Cerebellar nuclear complex (tissue), 1 donor: ENCODE data around the gene RNU4-1.
"Not testable (repeated sequence)": the region's sequence is repeated elsewhere in the genome, so short reads cannot be mapped to it uniquely, and the experiment has no call there.

Source experiments
- DNase-seq, 2 experiments: peaks; one replicate each; lab custom pipeline; 2025; lab: John Stamatoyannopoulos, UW

RNU4-1 gene

DNA sequence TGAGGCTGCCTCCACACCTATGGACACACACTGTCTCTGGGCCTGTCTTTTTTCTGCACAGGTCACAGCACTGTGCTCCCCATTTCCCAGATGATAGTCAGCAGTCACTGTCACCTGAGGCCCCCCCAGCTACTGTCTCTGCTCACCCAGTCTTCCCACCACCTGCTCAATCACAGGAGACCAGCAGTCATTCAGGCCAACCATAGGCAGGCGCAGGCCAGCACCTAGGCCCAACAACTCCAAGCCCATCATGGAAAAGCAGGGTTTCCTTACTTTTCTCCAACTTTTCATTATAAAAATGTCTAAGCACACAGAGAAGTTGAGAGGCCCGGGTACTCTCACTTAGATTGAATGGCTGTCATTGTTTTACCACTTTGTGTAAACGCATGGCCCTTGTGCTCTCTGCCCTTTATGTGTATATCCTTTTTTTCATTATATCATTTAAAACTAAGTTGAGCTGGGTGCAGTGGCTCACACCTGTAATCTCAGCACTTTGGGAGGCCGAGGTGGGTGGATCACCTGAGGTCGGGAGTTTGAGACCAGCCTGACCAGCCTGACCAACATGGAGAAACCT lies 34.6 kb downstream of the RNU4-1 start:
- no peak for DNase-seq

DNA sequence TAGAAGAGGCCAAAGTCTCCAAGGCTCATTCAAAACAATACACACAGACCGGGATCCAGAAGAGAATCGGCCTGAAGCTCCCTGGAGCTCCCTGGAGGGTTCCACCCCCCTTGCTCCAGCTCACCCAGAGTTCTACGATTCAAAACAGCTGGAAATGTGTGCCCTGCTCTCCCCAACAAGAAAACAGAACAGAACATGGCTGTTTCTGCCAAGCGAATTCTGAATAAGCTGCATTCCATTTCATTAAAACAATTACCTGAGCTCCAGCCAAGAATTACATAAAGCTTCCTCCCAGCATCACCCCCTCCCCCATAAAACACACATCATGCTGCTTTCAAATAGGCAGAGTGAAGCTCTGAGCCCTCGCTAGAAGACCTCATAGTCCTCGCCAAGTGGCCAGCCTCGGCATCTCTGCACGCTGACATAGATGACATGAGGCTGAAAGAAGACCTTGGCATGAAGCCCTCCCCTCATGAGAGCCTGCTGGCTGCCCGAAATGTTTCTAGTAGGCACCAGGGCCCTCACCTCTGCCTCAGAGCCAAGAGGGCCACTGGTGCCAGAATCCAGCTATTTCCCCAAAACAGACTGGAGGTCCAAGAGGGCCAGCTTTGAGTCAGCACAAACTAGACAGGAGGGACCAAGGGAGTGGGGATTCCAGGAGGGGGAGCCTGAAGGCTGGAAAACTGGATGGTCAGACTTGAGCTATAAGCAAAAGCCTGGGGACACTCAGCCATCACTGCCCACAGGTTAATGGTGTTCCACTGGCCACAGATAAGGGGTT lies 35.8 kb downstream of the RNU4-1 start:
- peak; percentile 31 to 66 for DNase-seq

DNA sequence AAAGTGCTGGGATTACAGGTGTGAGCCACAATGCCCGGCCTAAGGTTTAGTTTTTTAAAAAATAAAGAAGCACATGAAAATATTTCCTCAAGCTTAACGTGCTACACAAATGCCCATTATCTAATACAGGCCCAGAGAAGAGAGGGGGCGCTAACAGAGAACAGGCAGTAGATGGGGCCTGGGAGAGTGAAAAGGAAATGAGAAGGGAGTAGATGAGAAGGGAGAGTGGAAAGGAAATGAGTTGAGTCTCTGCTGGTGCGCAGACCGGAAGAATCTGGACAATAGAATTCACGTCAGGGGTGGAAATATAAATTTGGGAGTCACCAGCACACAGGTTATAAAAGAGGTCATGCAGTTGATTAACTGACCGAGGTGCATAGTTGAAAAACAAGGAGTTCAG lies 38.2 kb downstream of the RNU4-1 start:
- no peak for DNase-seq

DNA sequence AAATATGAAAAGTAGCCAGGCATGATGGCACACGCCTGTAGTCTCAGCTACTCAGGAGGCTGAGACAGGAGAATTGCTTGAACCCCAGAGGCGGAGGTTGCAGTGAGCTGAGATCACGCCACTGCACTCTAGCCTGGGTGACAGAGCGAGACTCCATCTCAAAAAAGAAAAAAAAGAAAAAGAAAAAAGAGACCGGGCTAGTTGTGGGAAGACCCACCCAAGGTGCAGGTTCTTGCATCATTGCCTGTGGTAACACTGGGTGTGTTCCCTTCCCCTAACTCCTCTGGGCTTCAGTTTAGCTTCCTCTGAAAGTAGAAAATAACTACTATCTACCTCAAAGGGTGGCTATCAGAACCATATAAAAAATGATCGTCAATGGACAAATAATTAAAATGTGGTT lies 39.7 kb downstream of the RNU4-1 start:
- not testable (repeated sequence) for DNase-seq

DNA sequence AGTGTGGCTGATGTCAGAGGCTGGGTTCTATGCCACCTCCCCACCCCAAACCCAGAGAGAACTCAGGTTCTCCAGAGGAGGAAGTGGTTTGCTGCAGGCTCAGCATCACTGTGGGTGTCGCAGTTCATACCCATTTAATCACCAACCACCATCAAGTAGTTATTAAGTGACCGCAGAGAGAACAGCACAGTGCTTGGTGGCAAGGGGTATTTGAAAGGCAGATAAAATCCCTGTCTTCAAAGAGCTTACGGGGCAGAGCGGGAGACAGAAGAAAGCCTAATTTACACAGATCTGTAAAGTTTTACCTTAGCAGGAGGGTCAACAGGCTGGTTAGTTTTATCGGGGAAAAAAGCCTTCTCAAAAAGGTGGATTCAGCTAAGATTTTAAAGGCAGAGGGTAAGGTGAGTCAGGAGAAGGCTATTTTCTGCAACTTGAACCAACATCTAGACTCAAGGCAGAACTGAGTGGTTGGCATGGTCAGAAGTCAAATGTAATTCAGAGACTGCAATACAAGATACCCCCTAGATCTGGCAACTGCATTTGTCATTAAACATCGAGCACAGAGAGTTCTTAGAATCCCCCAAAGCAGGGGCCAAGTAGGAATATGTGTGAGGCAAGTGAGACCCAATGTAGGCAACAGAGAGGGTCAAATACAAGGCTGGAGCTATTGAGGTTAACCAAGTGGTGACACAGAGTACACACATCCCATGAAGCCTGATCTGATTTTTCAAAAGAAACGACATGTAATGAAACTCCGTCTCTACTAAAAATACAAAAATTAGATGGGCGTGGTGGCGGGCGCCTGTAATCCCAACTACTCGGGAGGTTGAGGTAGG lies 40.7 kb downstream of the RNU4-1 start:
- no peak for DNase-seq

DNA sequence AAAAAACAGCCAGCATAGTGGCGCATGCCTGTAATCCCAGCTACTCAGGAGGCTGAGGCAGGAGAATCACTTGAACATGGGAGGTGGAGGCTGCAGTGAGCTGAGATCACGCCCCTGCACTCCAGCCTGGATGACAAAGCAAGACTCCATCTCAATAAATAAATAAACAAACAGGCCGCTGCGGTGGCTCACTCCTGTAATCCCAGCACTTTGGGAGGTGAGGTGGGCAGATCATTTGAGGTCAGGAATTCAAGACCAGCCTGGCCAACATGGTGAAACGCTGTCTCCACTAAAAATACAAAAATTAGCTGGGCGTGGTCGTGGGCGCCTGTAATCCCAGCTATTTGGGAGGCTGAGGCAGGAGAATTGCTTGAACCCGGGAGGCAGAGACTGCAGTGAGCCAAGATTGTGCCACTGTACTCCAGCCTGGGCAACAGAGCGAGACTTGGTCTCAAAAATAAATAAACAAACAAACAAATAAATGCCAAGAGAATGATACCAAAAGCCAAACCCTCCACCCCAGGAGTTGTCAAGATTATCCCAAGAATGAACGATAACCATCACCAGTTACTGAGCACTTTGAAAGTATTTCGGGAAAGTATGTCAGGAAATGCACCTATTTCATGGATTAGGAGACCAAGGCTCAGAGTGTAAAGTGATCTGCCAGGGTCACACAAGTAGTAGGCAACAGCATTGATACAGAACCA lies 41.5 kb downstream of the RNU4-1 start:
- not testable (repeated sequence) for DNase-seq

DNA sequence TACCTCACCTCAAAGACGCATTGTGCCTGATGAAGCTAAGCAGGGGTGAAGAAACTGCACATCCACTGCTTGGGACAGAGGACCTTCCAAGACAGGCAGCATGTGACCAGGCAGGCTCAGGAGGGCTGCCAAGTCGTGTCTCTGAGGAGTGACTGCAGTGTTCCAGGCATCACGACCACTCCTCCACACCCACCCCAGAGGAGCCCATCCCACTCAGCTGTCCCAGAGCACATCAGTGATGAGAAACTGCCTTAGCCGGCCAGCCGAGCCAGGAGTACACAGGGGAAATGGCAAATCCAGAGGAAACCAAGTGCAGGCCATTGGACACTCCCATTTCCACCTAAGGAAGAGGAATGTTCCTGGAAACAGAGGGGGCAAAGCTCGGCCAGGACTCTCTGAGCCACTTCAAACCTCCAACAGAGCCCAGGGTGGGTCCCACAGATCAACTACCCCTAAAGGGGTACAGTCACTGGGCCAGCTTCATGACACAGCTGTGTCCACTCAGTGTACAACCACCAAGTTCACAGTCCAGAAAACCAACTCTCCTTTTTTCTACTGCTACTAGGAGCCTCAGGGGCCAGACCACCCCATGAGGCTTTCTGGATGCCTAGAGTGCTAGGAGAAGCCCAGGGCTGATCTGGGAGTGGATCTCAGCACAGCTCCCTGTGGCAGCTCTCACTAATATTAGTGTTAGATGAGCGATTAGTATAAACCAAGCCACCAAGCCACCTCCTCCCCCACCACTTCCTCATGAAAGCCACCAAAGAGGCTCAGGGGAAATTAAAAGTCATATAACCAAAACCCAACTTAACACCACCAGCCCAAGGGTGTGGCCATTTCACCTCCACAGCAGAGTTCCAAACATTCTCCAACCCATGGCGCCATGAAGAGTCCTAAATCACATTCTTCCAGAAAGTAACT lies 42.9 kb downstream of the RNU4-1 start:
- no peak for DNase-seq

DNA sequence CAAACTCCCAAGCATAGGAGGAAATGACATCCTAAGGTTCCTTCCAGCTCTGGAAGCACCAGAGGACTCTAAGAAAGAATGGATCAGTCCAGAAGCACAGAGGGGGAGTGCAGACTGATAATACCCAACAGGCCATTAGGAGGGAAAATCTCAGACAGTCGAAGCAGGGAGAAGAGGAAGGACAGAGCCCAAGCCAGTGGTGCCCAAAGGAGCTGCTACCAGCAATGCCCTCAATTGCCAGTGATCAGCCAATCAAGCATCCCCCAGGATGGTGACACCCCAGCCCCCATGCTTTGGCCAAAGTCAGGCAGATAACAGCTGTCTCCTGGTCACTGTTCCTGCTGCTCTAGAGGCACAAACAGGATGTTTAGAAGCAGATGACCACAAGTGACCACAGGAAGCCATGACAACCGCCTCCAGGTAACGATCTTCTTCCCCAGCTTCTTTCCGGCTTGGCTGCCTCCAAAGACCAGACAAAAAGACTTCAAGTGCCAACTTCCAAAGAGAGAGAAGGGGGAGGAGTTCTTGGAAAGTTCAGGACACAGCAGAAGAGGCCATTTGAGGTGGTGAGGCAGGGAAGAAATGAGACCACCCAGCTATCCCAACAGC lies 43.7 kb downstream of the RNU4-1 start:
- no peak for DNase-seq

DNA sequence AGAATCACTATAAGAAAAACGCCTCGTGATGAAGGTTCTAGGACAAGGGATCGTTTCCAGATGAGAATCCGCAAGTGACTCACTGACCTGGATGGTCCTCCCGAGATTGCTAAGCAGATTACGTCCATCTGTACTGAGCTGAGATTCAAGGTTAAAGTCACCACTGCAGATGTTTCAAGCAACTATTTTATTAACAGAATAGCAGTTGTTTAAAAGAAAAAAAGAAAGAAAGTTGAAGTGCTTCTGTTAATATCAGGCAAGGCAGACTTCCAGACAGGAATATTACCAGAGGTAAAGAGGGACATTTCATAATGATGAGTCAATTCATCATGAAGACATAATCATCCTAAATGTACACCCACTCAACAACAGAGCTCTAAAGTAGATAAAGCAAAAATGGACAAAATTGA lies 45.4 kb downstream of the RNU4-1 start:
- no peak for DNase-seq

DNA sequence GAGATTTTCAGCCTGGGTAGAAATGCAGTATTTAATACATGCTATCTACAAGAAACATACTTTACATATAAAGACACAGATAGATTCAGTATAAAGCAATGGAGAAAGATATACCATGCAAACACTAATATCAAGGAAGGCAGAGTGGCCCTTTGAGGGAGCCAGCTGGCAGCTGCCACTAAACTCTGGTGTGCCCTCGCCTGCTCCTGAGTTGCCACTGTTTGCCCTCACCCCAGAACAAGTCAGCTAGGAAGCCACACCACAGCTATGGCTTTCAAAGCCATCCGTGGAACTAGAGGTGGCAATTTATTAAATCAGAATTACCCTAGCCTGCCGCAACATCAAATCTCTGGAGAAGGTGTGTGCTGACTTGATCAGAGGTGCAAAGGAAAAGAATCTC lies 45.9 kb downstream of the RNU4-1 start:
- DNase-seq = no peak

DNA sequence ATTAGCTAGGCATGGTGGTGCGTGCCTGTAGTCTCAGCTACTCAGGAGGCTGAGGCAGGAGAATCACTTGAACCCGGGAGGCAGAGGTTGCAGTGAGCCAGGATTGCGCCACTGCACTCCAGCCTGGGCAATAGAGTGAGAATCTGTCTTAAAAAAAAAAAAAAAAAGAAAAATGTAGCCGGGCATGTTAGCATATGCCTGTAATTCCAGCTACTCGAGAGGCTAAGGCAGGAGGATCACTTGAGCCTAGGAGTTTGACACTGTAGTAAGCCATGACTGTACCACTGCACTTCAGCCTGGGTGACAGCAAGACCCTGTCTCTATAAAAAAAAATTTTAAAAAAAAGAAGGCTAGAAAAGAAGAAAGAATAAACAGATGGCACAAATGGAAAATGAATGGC lies 46.3 kb downstream of the RNU4-1 start:
- not testable (repeated sequence) for DNase-seq
